Breast epithelium (tissue), 4 donors: Measurements from ENCODE around the gene PRKCE. TPM values are rescaled to one million over a fixed set of nuclear protein-coding genes. Genes with fewer than 3 reads are reported as not detected.

Source experiments
- DNase-seq, 2 donors: peaks; one replicate each; pipeline ENCODE4 v3.0.0-alpha.2; 2019; ENCODE audit warnings: low spot score in 2 of 2
- H3K27ac ChIP-seq, 2 donors: fragments of 200-600 bp; sonication (generic) in 1 of 2; one replicate each; pipeline ENCODE4 v1.5.1; 2016 to 2019; ENCODE audit warnings: mild to moderate bottlenecking in 1 of 2
- H3K27me3 ChIP-seq, 2 donors: fragments of 200-600 bp; sonication (generic) in 1 of 2; one replicate each; pipeline versions ENCODE4 v1.5.1 to v1.6.0; 2017 to 2019; ENCODE audit warnings: control low read depth in 1 of 2, mild to moderate bottlenecking in 1 of 2
- H3K36me3 ChIP-seq: fragments of 200-600 bp; one replicate; pipeline ENCODE4 v1.5.1; 2019
- H3K4me1 ChIP-seq, 2 donors: fragments of 200-600 bp; sonication (generic); one replicate each; pipeline ENCODE4 v1.5.1; 2016 to 2019; ENCODE audit warnings: control low read depth in 1 of 2
- H3K4me3 ChIP-seq, 3 donors: fragments of 200-600 bp; sonication (generic); 1 replicate in 2 of 3; 2 replicates in 1 of 3; pipeline ENCODE4 v1.5.1; 2016 to 2019; ENCODE audit warnings: mild to moderate bottlenecking in 3 of 3, moderate library complexity in 2 of 3
- H3K9me3 ChIP-seq, 2 donors: fragments of 200-600 bp; sonication (generic) in 1 of 2; one replicate each; pipeline ENCODE4 v1.5.1; 2016 to 2019; ENCODE audit warnings: control low read depth in 1 of 2
- CTCF ChIP-seq, 3 donors: fragments of 450-650 bp; IDR thresholded peaks; one replicate each; pipeline ENCODE4 v1.5.1; 2016 to 2017; ENCODE audit warnings: antibody characterized with exemption in 3 of 3, mild to moderate bottlenecking in 3 of 3, moderate library complexity in 3 of 3
- POLR2A ChIP-seq: fragments of 450-650 bp; IDR thresholded peaks from one replicate; pipeline ENCODE4 v1.6.1; 2016; ENCODE audit warnings: antibody characterized with exemption, mild to moderate bottlenecking, moderate library complexity
- POLR2AphosphoS5 ChIP-seq, 3 donors: sonication (generic); formaldehyde crosslinking; IDR thresholded peaks; one replicate each; pipeline ENCODE4 v1.6.1; 2017; ENCODE audit warnings: antibody characterized with exemption in 3 of 3
- intact Hi-C: fragments of 100-400 bp; cut with DNase I; formaldehyde crosslinking; loops from one replicate; pipeline ENCODE4 v1.15.1; 2023; ENCODE audit warnings: low total_unique reads
- total RNA-seq, 3 donors: library from RNA; depleted of rRNA; stranded (reverse); fragments of >200 nt; gene quantifications; one replicate each; pipeline ENCODE4 v1.1.0, GENCODE V29; 2016

The PRKCE gene
- total RNA-seq, 3 donors from 2014 or later: 20.6 to 34.0 (median 23.6) TPM

GRCh38 chr2:45631955-45632354 lies 19.5 kb upstream of the PRKCE start:
- H3K27ac ChIP-seq: no peak overlapping the region
- DNase-seq: no peak
- H3K36me3 ChIP-seq: no peaks in the 10 kb centered on the region
- H3K4me1 ChIP-seq: no peaks in the 10 kb centered on the region
- TF ChIP-seq POLR2AphosphoS5 (IDR thresholded peaks at IDR 0.05): no peak
- TF ChIP-seq POLR2A: no peak
- no peak for TF ChIP-seq CTCF (IDR thresholded peaks at IDR 0.05)
- no peaks in the 10 kb centered on the region for H3K9me3 ChIP-seq
- H3K4me3 ChIP-seq: no peak overlapping the region
- intact Hi-C loops: no loop called here
- no peaks in the 10 kb centered on the region for H3K27me3 ChIP-seq

GRCh38 chr2:45634223-45634622 lies 17.3 kb upstream of the PRKCE start:
- no peaks in the 10 kb centered on the region for H3K36me3 ChIP-seq
- no peak for DNase-seq
- TF ChIP-seq POLR2AphosphoS5 (IDR thresholded peaks at IDR 0.05) (no peak), POLR2A (no peak), CTCF (IDR thresholded peaks at IDR 0.05) (no peak)
- H3K9me3 ChIP-seq: no peaks in the 10 kb centered on the region
- no peaks in the 10 kb centered on the region for H3K4me1 ChIP-seq
- H3K4me3 ChIP-seq: no peak overlapping the region
- H3K27me3 ChIP-seq: no peaks in the 10 kb centered on the region
- intact Hi-C loops: no loop called here
- H3K27ac ChIP-seq: no peak overlapping the region

GRCh38 chr2:45636008-45636407 lies 15.5 kb upstream of the PRKCE start:
- intact Hi-C loops: no loop called here
- H3K4me3 ChIP-seq: no peak overlapping the region
- DNase-seq: no peak
- TF ChIP-seq CTCF (IDR thresholded peaks at IDR 0.05) (no peak), POLR2AphosphoS5 (IDR thresholded peaks at IDR 0.05) (no peak), POLR2A (no peak)
- no peaks in the 10 kb centered on the region for H3K4me1 ChIP-seq
- H3K27me3 ChIP-seq: no peaks in the 10 kb centered on the region
- H3K36me3 ChIP-seq: no peaks in the 10 kb centered on the region
- H3K27ac ChIP-seq: no peak overlapping the region
- H3K9me3 ChIP-seq: no peaks in the 10 kb centered on the region

GRCh38 chr2:45637440-45637839 lies 14.0 kb upstream of the PRKCE start:
- no peak for DNase-seq
- intact Hi-C loops: no loop called here
- H3K27ac ChIP-seq: no peak overlapping the region
- no peaks in the 10 kb centered on the region for H3K36me3 ChIP-seq
- no peaks in the 10 kb centered on the region for H3K9me3 ChIP-seq
- no peak overlapping the region for H3K4me3 ChIP-seq
- TF ChIP-seq POLR2A (no peak), POLR2AphosphoS5 (IDR thresholded peaks at IDR 0.05) (no peak), CTCF (IDR thresholded peaks at IDR 0.05) (no peak)
- no peaks in the 10 kb centered on the region for H3K4me1 ChIP-seq
- no peaks in the 10 kb centered on the region for H3K27me3 ChIP-seq

GRCh38 chr2:45640576-45640975 lies 10.9 kb upstream of the PRKCE start:
- TF ChIP-seq POLR2A (no peak), CTCF (IDR thresholded peaks at IDR 0.05) (no peak), POLR2AphosphoS5 (IDR thresholded peaks at IDR 0.05) (no peak)
- no peak for DNase-seq
- Histone ChIP-seq H3K4me1 (peaks cover 0 to 3% of the 10 kb centered on the region in 2 donors), H3K4me3 (no peak overlapping the region), H3K27ac (no peak overlapping the region), H3K27me3 (no peaks in the 10 kb centered on the region), H3K36me3 (no peaks in the 10 kb centered on the region), H3K9me3 (no peaks in the 10 kb centered on the region)
- intact Hi-C loops: no loop called here
